NCI-H1694 (cell line): ENCODE data around the gene CASKIN2.
A peak's percentile ranks its signal among the peaks of the same experiment; 100 is the strongest.

Source experiments
- DNase-seq: peaks from one replicate; lab custom pipeline; 2025; lab: John Stamatoyannopoulos, UW

CASKIN2 gene

GRCh38 chr17:75549246-75550138 lies 34.2 kb upstream of the CASKIN2 start:
- DNase-seq, result no peak

GRCh38 chr17:75548813-75549212 lies 33.5 kb upstream of the CASKIN2 start:
- DNase-seq, result no peak

GRCh38 chr17:75547091-75547490 lies 31.8 kb upstream of the CASKIN2 start:
- no peak for DNase-seq

GRCh38 chr17:75546181-75546580 lies 30.8 kb upstream of the CASKIN2 start:
- no peak for DNase-seq

- DNase-seq, result no peak
These were observed 28.9 kb upstream of the CASKIN2 start for GRCh38 chr17:75544250-75544649.

- DNase-seq, result no peak
These were observed 27.5 kb upstream of the CASKIN2 start for GRCh38 chr17:75542728-75543336.

- DNase-seq, result no peak
These were observed 26.9 kb upstream of the CASKIN2 start for GRCh38 chr17:75542229-75542628.

GRCh38 chr17:75540923-75541503 lies 25.7 kb upstream of the CASKIN2 start:
- DNase-seq, result no peak

- DNase-seq, result no peak
These were observed 24.8 kb upstream of the CASKIN2 start for GRCh38 chr17:75539967-75540729.

GRCh38 chr17:75536366-75536765 lies 21.0 kb upstream of the CASKIN2 start:
- DNase-seq, result no peak

GRCh38 chr17:75535871-75536270 lies 20.5 kb upstream of the CASKIN2 start:
- no peak for DNase-seq

- DNase-seq, result no peak
These were observed 19.8 kb upstream of the CASKIN2 start for GRCh38 chr17:75535119-75535537.

- DNase-seq, result no peak
These were observed 16.4 kb upstream of the CASKIN2 start for GRCh38 chr17:75531721-75532072.

GRCh38 chr17:75530837-75531720 lies 15.7 kb upstream of the CASKIN2 start:
- DNase-seq, result no peak

GRCh38 chr17:75526555-75527270 lies 11.4 kb upstream of the CASKIN2 start:
- no peak for DNase-seq

GRCh38 chr17:75525806-75526554 lies 10.6 kb upstream of the CASKIN2 start:
- no peak for DNase-seq

- DNase-seq, result peak; percentile 38
These were observed 9.9 kb upstream of the CASKIN2 start, which contains the start of gene LLGL2 for GRCh38 chr17:75524970-75525805. LLGL2 (plus strand) TSS chr17:75525697; CDS start chr17:75543427, 17,730 bp downstream.

- no peak for DNase-seq
These were observed 9.1 kb upstream of the CASKIN2 start for GRCh38 chr17:75524269-75524969.
